Suprapubic skin (tissue), 4 donors: ENCODE measurements around the gene TTYH2.

Experiments
- EP300 ChIP-seq: sonication (generic); formaldehyde crosslinking; IDR thresholded peaks from one replicate; pipeline ENCODE4 v1.6.1; 2017; ENCODE audit warnings: antibody characterized with exemption
- POLR2A ChIP-seq, 2 donors: fragments of 450-650 bp; IDR thresholded peaks; one replicate each; pipeline ENCODE4 v1.6.1; 2017; ENCODE audit warnings: antibody characterized with exemption in 2 of 2, mild to moderate bottlenecking in 2 of 2, moderate library complexity in 2 of 2
- POLR2AphosphoS5 ChIP-seq, 3 donors: sonication (generic); formaldehyde crosslinking; IDR thresholded peaks; one replicate each; pipeline ENCODE4 v1.6.1; 2017; ENCODE audit warnings: antibody characterized with exemption in 3 of 3
- TF ChIP-seq, protein P1 (sequence below), 2 donors: fragments of 200-600 bp in 1 of 2; fragments of 450-650 bp in 1 of 2; sonication (generic) in 1 of 2; IDR thresholded peaks; one replicate each; pipeline ENCODE4 v1.5.1; 2016 to 2019; ENCODE audit warnings: antibody characterized with exemption in 2 of 2, mild to moderate bottlenecking in 1 of 2, moderate library complexity in 1 of 2

DNA sequence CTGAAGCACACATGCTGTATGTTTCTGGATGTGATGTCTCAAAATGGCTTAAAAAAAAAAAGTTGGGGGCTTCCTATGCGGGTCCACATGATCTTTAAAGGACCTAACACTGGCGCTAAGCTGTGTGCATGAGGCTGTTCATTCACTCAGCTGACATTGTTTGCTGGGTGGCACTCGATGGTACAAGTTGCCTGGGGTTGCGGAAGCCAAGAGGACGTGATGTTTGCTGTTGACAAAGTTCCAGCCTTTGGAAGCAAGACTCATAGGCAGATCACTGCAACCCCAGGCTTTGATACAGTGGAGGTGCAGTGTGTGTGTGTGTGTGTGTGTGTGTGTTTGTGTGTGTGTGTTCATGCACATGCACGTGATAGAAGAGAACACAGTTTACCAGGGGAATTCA, 31.2 kb downstream of the TTYH2 start:
- no peak for TF ChIP-seq POLR2A (IDR thresholded peaks at IDR 0.05)
- TF ChIP-seq, protein P1, sequence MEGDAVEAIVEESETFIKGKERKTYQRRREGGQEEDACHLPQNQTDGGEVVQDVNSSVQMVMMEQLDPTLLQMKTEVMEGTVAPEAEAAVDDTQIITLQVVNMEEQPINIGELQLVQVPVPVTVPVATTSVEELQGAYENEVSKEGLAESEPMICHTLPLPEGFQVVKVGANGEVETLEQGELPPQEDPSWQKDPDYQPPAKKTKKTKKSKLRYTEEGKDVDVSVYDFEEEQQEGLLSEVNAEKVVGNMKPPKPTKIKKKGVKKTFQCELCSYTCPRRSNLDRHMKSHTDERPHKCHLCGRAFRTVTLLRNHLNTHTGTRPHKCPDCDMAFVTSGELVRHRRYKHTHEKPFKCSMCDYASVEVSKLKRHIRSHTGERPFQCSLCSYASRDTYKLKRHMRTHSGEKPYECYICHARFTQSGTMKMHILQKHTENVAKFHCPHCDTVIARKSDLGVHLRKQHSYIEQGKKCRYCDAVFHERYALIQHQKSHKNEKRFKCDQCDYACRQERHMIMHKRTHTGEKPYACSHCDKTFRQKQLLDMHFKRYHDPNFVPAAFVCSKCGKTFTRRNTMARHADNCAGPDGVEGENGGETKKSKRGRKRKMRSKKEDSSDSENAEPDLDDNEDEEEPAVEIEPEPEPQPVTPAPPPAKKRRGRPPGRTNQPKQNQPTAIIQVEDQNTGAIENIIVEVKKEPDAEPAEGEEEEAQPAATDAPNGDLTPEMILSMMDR (IDR thresholded peaks at IDR 0.05) = no peak
- TF ChIP-seq POLR2AphosphoS5 (IDR thresholded peaks at IDR 0.05) = no peak
- TF ChIP-seq EP300 = no peak
